Smooth muscle cell (in vitro differentiated cells): ENCODE data around the gene PIGH. TPM values are rescaled to one million over a fixed set of nuclear protein-coding genes. Genes with fewer than 3 reads are reported as not detected.

Experiments
- DNase-seq: peaks from one replicate; lab custom pipeline; 2025; ENCODE audit not compliant: unreplicated experiment; lab: John Stamatoyannopoulos, UW
- H2AFZ ChIP-seq: fragments of 200-600 bp; sonication (generic); 2 replicates; pipeline ENCODE4 v1.6.0; 2016; ENCODE audit warnings: antibody characterized with exemption, low read depth, mild to moderate bottlenecking
- H3F3A ChIP-seq: fragments of 200-600 bp; sonication (generic); 2 replicates; pipeline ENCODE4 v1.6.0; 2017; ENCODE audit warnings: antibody characterized with exemption, low read depth
- H3K27ac ChIP-seq: fragments of 200-600 bp; sonication (generic); 2 replicates; pipeline ENCODE4 v1.5.1; 2016; ENCODE audit warnings: low read depth, mild to moderate bottlenecking
- H3K27me3 ChIP-seq: fragments of 200-600 bp; sonication (generic); 2 replicates; pipeline ENCODE4 v1.6.1; 2016; ENCODE audit warnings: low read depth, mild to moderate bottlenecking
- H3K36me3 ChIP-seq: fragments of 200-600 bp; sonication (generic); 2 replicates; pipeline ENCODE4 v1.5.1; 2016; ENCODE audit warnings: low read depth
- H3K4me1 ChIP-seq: fragments of 200-600 bp; sonication (generic); 2 replicates; pipeline ENCODE4 v1.5.1; 2016; ENCODE audit warnings: low read depth
- H3K4me2 ChIP-seq: fragments of 200-600 bp; sonication (generic); 2 replicates; pipeline ENCODE4 v1.6.0; 2016; ENCODE audit warnings: mild to moderate bottlenecking
- H3K4me3 ChIP-seq: fragments of 200-600 bp; sonication (generic); 2 replicates; pipeline ENCODE4 v1.5.1; 2016; ENCODE audit warnings: mild to moderate bottlenecking
- H3K79me2 ChIP-seq: fragments of 200-600 bp; sonication (generic); 2 replicates; pipeline ENCODE4 v1.6.0; 2016; ENCODE audit warnings: low read depth, mild to moderate bottlenecking
- H3K9ac ChIP-seq: fragments of 200-600 bp; sonication (generic); 2 replicates; pipeline ENCODE4 v1.6.0; 2016; ENCODE audit warnings: low read depth
- H3K9me3 ChIP-seq: fragments of 200-600 bp; sonication (generic); replicated peaks from 2 replicates; pipeline ENCODE4 v1.5.1; 2016; ENCODE audit warnings: low read depth
- H4K20me1 ChIP-seq: fragments of 200-600 bp; sonication (generic); 2 replicates; pipeline ENCODE4 v1.6.0; 2016; ENCODE audit warnings: low read depth
- CTCF ChIP-seq: fragments of 200-600 bp; sonication (generic); IDR thresholded peaks from 2 replicates; pipeline ENCODE4 v1.5.1; 2017; ENCODE audit warnings: borderline replicate concordance, mild to moderate bottlenecking, antibody characterized with exemption; ENCODE audit not compliant: insufficient read depth, poor library complexity, severe bottlenecking
- WGBS: methylation state at CpG from one replicate; pipeline ENCODE4 v1.1.7; 2016; ENCODE audit warnings: low lambda C conversion rate; 5-methylcytosine and 5-hydroxymethylcytosine counted together
- polyA plus RNA-seq: library from polyadenylated mRNA; unstranded; fragments of >200 nt; fragmentation: Nextera tagmentation; extraction: Ambion mirVana; gene quantifications from 2 replicates; pipeline ENCODE4 v1.2.1, GENCODE V29; 2016
- total RNA-seq: library from RNA; depleted of rRNA; stranded (reverse); fragments of >200 nt; gene quantifications from 2 replicates; pipeline ENCODE4 v1.2.3, GENCODE V29; 2014

The PIGH gene
- total and polyA plus RNA-seq, 2 experiments from 2014 or later = 15.5 to 20.6 TPM

GRCh38 chr14:67569651-67570290 is 30.3 kb downstream of the PIGH start:
- Histone ChIP-seq H3K79me2 (no peaks in the 10 kb centered on the region), H2AFZ (no peak overlapping the region), H3K4me2 (no peak overlapping the region), H3K9ac (no peak overlapping the region), H3K36me3 (no peaks in the 10 kb centered on the region), H3K27ac (no peak overlapping the region), H3F3A (no peaks in the 10 kb centered on the region), H3K4me1 (peaks cover 4% of the 10 kb centered on the region), H3K27me3 (no peaks in the 10 kb centered on the region), H3K4me3 (no peak overlapping the region), H3K9me3 (no peaks in the 10 kb centered on the region), H4K20me1 (no peaks in the 10 kb centered on the region)
- 96% methylated on average over 4 of the region's 4 CpGs for WGBS
- no peak for DNase-seq
- no peak for TF ChIP-seq CTCF

DNA sequence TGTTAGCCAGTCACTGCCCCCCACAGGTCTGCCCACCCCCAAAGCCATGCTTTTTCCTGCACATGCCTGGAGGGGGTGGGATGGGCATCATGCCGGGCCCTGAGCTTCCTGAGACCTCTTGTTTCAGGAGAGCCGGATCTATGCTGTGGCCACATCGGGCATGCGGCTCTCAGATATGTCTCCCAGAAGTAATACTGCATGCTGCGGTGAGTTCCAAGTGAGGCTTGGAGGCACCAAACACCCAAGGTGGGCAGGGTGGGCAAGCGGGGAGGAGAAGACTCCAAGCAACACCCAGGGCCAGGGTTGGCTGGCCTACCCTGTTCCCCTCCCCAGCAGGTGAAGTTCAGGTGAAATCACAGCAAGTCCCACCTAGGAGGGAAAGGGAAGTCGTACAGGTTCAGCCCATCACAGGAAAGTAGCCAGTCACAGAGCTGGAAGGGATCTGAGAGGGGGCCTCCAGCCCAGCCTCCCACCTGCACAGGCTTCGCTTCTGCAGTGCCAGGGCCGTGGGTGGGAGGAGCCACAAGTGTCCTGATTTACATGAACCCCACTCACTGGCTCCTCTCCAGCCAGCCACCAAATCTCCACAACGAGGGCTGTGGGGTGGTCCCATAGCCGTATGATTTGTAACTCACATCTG is 30.9 kb downstream of the PIGH start:
- Histone ChIP-seq H3K27ac (no peak overlapping the region), H3F3A (no peaks in the 10 kb centered on the region), H3K79me2 (no peaks in the 10 kb centered on the region), H3K9ac (no peak overlapping the region), H4K20me1 (no peaks in the 10 kb centered on the region), H3K4me1 (peaks cover 4% of the 10 kb centered on the region), H3K9me3 (no peaks in the 10 kb centered on the region), H3K4me3 (no peak overlapping the region), H3K4me2 (no peak overlapping the region), H3K36me3 (no peaks in the 10 kb centered on the region), H3K27me3 (no peaks in the 10 kb centered on the region), H2AFZ (no peak overlapping the region)
- DNase-seq = no peak
- TF ChIP-seq CTCF = no peak
- WGBS = 81% methylated on average over 11 of the region's 11 CpGs

GRCh38 chr14:67567654-67568053 is 32.4 kb downstream of the PIGH start:
- Histone ChIP-seq H3K4me3 (no peak overlapping the region), H2AFZ (no peak overlapping the region), H3K9me3 (no peaks in the 10 kb centered on the region), H3K27me3 (no peaks in the 10 kb centered on the region), H3F3A (no peaks in the 10 kb centered on the region), H3K79me2 (no peaks in the 10 kb centered on the region), H3K36me3 (no peaks in the 10 kb centered on the region), H3K9ac (no peak overlapping the region), H3K4me1 (peaks cover 4% of the 10 kb centered on the region), H3K27ac (no peak overlapping the region), H3K4me2 (no peak overlapping the region), H4K20me1 (no peaks in the 10 kb centered on the region)
- DNase-seq = no peak
- WGBS = 85% methylated on average over 3 of the region's 3 CpGs
- TF ChIP-seq CTCF = no peak

- Histone ChIP-seq H2AFZ (no peak overlapping the region), H4K20me1 (no peaks in the 10 kb centered on the region), H3K9ac (no peak overlapping the region), H3K9me3 (no peaks in the 10 kb centered on the region), H3K4me2 (no peak overlapping the region), H3K27me3 (no peaks in the 10 kb centered on the region), H3K4me1 (peaks cover 4% of the 10 kb centered on the region), H3K36me3 (no peaks in the 10 kb centered on the region), H3K27ac (no peak overlapping the region), H3K79me2 (no peaks in the 10 kb centered on the region), H3K4me3 (no peak overlapping the region), H3F3A (no peaks in the 10 kb centered on the region)
- TF ChIP-seq CTCF = no peak
- no peak for DNase-seq
- WGBS = 62% methylated on average over 6 of the region's 6 CpGs
Measured at GRCh38 chr14:67566908-67567307, 33.2 kb downstream of the PIGH start.
